H1 (cell line): Measurements from ENCODE around the gene AP3M1. TPM values are rescaled to one million over a fixed set of nuclear protein-coding genes. Genes with fewer than 3 reads are reported as not detected.

Source experiments
- CTCF ChIA-PET: fragments of 300-600 bp; sonication (Branson Sonifier 250); formaldehyde crosslinking; loops from one replicate; lab custom pipeline; 2021; ENCODE audit not compliant: partially characterized antibody; lab: Charles Lee
- POLR2A ChIA-PET: fragments of 300-600 bp; sonication (Branson Sonifier 250); formaldehyde crosslinking; loops from one replicate; lab custom pipeline; 2021; ENCODE audit warnings: inconsistent platforms; ENCODE audit not compliant: partially characterized antibody; lab: Charles Lee
- DNase-seq, 2 experiments: peaks; one replicate each; pipeline versions ENCODE4 v3.0.0 to v3.0.0-alpha.2; 2010 to 2022; ENCODE audit warnings: low spot score in 2 of 2, low read depth in 1 of 2, mixed read lengths in 1 of 2
- FAIRE-seq: peaks from 2 replicates; lab custom pipeline; 2011; peaks lifted over from hg19 to GRCh38; lab: Jason Lieb, UNC
- H2AFZ ChIP-seq: 2 replicates; pipeline ENCODE4 v1.8.1; 2012; ENCODE audit warnings: low read length, inconsistent platforms
- H2AK5ac ChIP-seq: 2 replicates; pipeline ENCODE4 v1.6.1; 2013; ENCODE audit warnings: low read depth, low read length
- H2BK120ac ChIP-seq: replicated peaks from 2 replicates; pipeline ENCODE3; 2013; ENCODE audit warnings: low read depth, low read length, inconsistent platforms
- H2BK12ac ChIP-seq: 2 replicates; pipeline ENCODE4 v1.6.1; 2013; ENCODE audit warnings: low read depth, low read length
- H2BK15ac ChIP-seq: 2 replicates; pipeline ENCODE4 v1.6.1; 2013; ENCODE audit warnings: low read length
- H2BK20ac ChIP-seq: 2 replicates; pipeline ENCODE4 v1.6.1; 2013; ENCODE audit warnings: low read length
- H2BK5ac ChIP-seq: 2 replicates; pipeline ENCODE4 v1.6.1; 2013; ENCODE audit warnings: low read depth, low read length
- H3K14ac ChIP-seq: 2 replicates; pipeline ENCODE4 v1.6.1; 2013; ENCODE audit warnings: inconsistent platforms; ENCODE audit not compliant: insufficient read length
- H3K18ac ChIP-seq: 2 replicates; pipeline ENCODE4 v1.6.1; 2013; ENCODE audit warnings: low read length; ENCODE audit errors: extremely low read depth
- H3K23ac ChIP-seq: 2 replicates; pipeline ENCODE4 v1.6.1; 2013; ENCODE audit warnings: inconsistent platforms; ENCODE audit not compliant: insufficient read length
- H3K23me2 ChIP-seq: 2 replicates; pipeline ENCODE4 v1.6.1; 2013; ENCODE audit warnings: low read depth, low read length
- H3K27ac ChIP-seq: 2 replicates; pipeline ENCODE4 v1.6.1; 2011; ENCODE audit warnings: low read depth, low read length, inconsistent platforms
- H3K27me3 ChIP-seq, 4 experiments: replicated peaks in 1 of 4; 1 replicate in 1 of 4; 2 replicates in 3 of 4; pipeline versions ENCODE4 v1.6.1 to v1.8.1; 2011 to 2013; ENCODE audit warnings: low read length in 3 of 4, mild to moderate bottlenecking in 3 of 4, inconsistent platforms in 2 of 4, mixed read lengths in 2 of 4, moderate library complexity in 1 of 4; ENCODE audit not compliant: control insufficient read depth in 3 of 4, insufficient read depth in 3 of 4; ENCODE audit errors: extremely low read depth in 1 of 4
- H3K36me3 ChIP-seq, 4 experiments: 2 replicates each; pipeline versions ENCODE4 v1.6.1 to v1.8.1; 2011 to 2013; ENCODE audit warnings: mild to moderate bottlenecking in 4 of 4, low read length in 3 of 4, moderate library complexity in 2 of 4, control low read depth in 1 of 4, inconsistent platforms in 1 of 4; ENCODE audit not compliant: insufficient read depth in 4 of 4, control insufficient read depth in 2 of 4
- H3K4ac ChIP-seq: replicated peaks from 2 replicates; pipeline ENCODE3; 2013; ENCODE audit warnings: low read length, low read depth, mixed read lengths, inconsistent platforms; ENCODE audit not compliant: insufficient read length
- H3K4me1 ChIP-seq, 4 experiments: replicated peaks in 1 of 4; 1 replicate in 1 of 4; 2 replicates in 3 of 4; pipeline versions ENCODE4 v1.6.1 to v1.8.1; 2011 to 2013; ENCODE audit warnings: low read length in 3 of 4, inconsistent platforms in 2 of 4, mixed read lengths in 1 of 4; ENCODE audit not compliant: insufficient read depth in 4 of 4, control insufficient read depth in 3 of 4
- H3K4me2 ChIP-seq, 2 experiments: 2 replicates each; pipeline versions ENCODE4 v1.6.1 to v1.8.1; 2011 to 2013; ENCODE audit warnings: low read depth in 2 of 2, low read length in 2 of 2, control low read depth in 1 of 2, inconsistent platforms in 1 of 2, mild to moderate bottlenecking in 1 of 2; ENCODE audit not compliant: insufficient read depth in 1 of 2
- H3K4me3 ChIP-seq, 4 experiments: fragments of 200-600, 300-600 bp in 1 of 4; sonication (generic), shearing (Covaris generic), sonication (Bioruptor Twin) in 1 of 4; 2 replicates each; pipeline versions ENCODE4 v1.5.1 to v1.8.1; 2011 to 2016; ENCODE audit warnings: low read length in 4 of 4, low read depth in 3 of 4, control low read depth in 2 of 4, inconsistent platforms in 2 of 4, mild to moderate bottlenecking in 2 of 4, mixed read lengths in 1 of 4, moderate library complexity in 1 of 4; ENCODE audit not compliant: insufficient read depth in 2 of 4; ENCODE audit errors: extremely low read depth in 1 of 4
- H3K56ac ChIP-seq: replicated peaks from 2 replicates; pipeline ENCODE3; 2013; ENCODE audit warnings: low read depth, mild to moderate bottlenecking, mixed read lengths, low read length, inconsistent platforms; ENCODE audit not compliant: insufficient read length
- H3K79me1 ChIP-seq: 2 replicates; pipeline ENCODE4 v1.6.1; 2013; ENCODE audit warnings: low read depth, low read length, control low read depth
- H3K79me2 ChIP-seq, 2 experiments: 2 replicates each; pipeline versions ENCODE4 v1.6.1 to v1.8.1; 2012 to 2013; ENCODE audit warnings: low read length in 2 of 2, mild to moderate bottlenecking in 2 of 2, inconsistent platforms in 1 of 2; ENCODE audit not compliant: insufficient read depth in 2 of 2, control insufficient read depth in 1 of 2
- H3K9ac ChIP-seq, 4 experiments: replicated peaks in 1 of 4; 1 replicate in 1 of 4; 2 replicates in 3 of 4; pipeline versions ENCODE4 v1.6.1 to v1.8.1; 2011 to 2013; ENCODE audit warnings: low read depth in 3 of 4, low read length in 3 of 4, control low read depth in 2 of 4, mild to moderate bottlenecking in 2 of 4, moderate library complexity in 2 of 4, inconsistent platforms in 1 of 4; ENCODE audit errors: extremely low read depth in 1 of 4
- H3K9me3 ChIP-seq, 2 experiments: 2 replicates each; pipeline versions ENCODE4 v1.6.1 to v1.8.1; 2012 to 2013; ENCODE audit warnings: mild to moderate bottlenecking in 2 of 2, moderate library complexity in 2 of 2, control low read depth in 1 of 2, inconsistent platforms in 1 of 2, low read depth in 1 of 2, low read length in 1 of 2, mixed read lengths in 1 of 2; ENCODE audit not compliant: insufficient read depth in 2 of 2
- H4K20me1 ChIP-seq, 2 experiments: replicated peaks in 1 of 2; 2 replicates each; pipeline versions ENCODE3 to v1.8.1; 2011 to 2013; ENCODE audit warnings: inconsistent platforms in 2 of 2, low read length in 2 of 2, mild to moderate bottlenecking in 1 of 2; ENCODE audit not compliant: insufficient read depth in 2 of 2, control insufficient read depth in 1 of 2
- H4K5ac ChIP-seq: 2 replicates; pipeline ENCODE4 v1.6.1; 2013; ENCODE audit warnings: low read length, low read depth, mixed read lengths, inconsistent platforms; ENCODE audit not compliant: insufficient read length
- H4K8ac ChIP-seq: 2 replicates; pipeline ENCODE4 v1.8.0; 2013; ENCODE audit warnings: mild to moderate bottlenecking, moderate library complexity, low read length, inconsistent platforms; ENCODE audit not compliant: insufficient read depth; ENCODE audit errors: extremely low read depth
- H4K91ac ChIP-seq: replicated peaks from 2 replicates; pipeline ENCODE3; 2013; ENCODE audit warnings: low read length, mixed read lengths, inconsistent platforms; ENCODE audit not compliant: insufficient read length
- ASH2L ChIP-seq: fragments of 200-600, 300-600 bp; sonication (generic); IDR thresholded peaks from one replicate; pipeline ENCODE4 v1.7.1; 2017; ENCODE audit warnings: low read length
- BCL11A ChIP-seq, 2 experiments: IDR thresholded peaks; one replicate each; pipeline ENCODE4 v1.6.1; 2011; ENCODE audit warnings: low read depth in 2 of 2, low read length in 2 of 2, mild to moderate bottlenecking in 2 of 2
- GABPA ChIP-seq: IDR thresholded peaks from 2 replicates; pipeline ENCODE4 v1.6.1; 2011; ENCODE audit warnings: mild to moderate bottlenecking, low read length, moderate library complexity, borderline replicate concordance; ENCODE audit not compliant: insufficient read depth
- KDM1A ChIP-seq: fragments of 200-600, 300-600 bp; sonication (generic); IDR thresholded peaks from 2 replicates; pipeline ENCODE4 v1.7.1; 2016; ENCODE audit warnings: mild to moderate bottlenecking, low read length, borderline replicate concordance
- RBBP5 ChIP-seq: IDR thresholded peaks from 2 replicates; pipeline ENCODE4 v1.7.1; 2012; ENCODE audit warnings: low read depth, mild to moderate bottlenecking, inconsistent platforms, low read length, moderate library complexity, borderline replicate concordance
- RFX5 ChIP-seq: IDR thresholded peaks from 2 replicates; pipeline ENCODE4 v1.6.1; 2011; ENCODE audit warnings: low read depth, low read length, improper control_type of control experiment, borderline replicate concordance
- YY1 ChIP-seq: IDR thresholded peaks from 2 replicates; pipeline ENCODE4 v1.6.1; 2011; ENCODE audit warnings: low read depth, mild to moderate bottlenecking, low read length
- WGBS, 2 experiments: shearing (Covaris generic) in 1 of 2; methylation state at CpG; one replicate each; pipeline versions ENCODE4 v1.1.6 to v1.1.7; 2013 to 2015; ENCODE audit warnings: low lambda C conversion rate in 2 of 2, mixed read lengths in 2 of 2, inconsistent platforms in 1 of 2, low coverage in 1 of 2, missing lambda C conversion rate in 1 of 2; ENCODE audit not compliant: insufficient replicate concordance in 2 of 2, insufficient coverage in 1 of 2, insufficient read length in 1 of 2; ENCODE audit errors: extremely low coverage in 1 of 2, missing lambda C conversion rate in 1 of 2; 5-methylcytosine and 5-hydroxymethylcytosine counted together
- polyA plus RNA-seq, 7 experiments: library from polyadenylated mRNA; depleted of rRNA in 3 of 7; stranded (reverse) in 5 of 7; unstranded in 2 of 7; fragments of >200 nt in 5 of 7; fragments of 200-250 nt in 2 of 7; gene quantifications; 1 replicate in 5 of 7; 2 replicates in 1 of 7; 4 replicates in 1 of 7; pipeline versions ENCODE4 v1.2.1 to v1.2.3, GENCODE V29; 2011 to 2013; ENCODE audit warnings: missing spikeins in 2 of 7, mixed read lengths in 2 of 7
- total RNA-seq: library from RNA; stranded (reverse); fragmentation: NEBNext Ultra II Directional; extraction: Animal tissue kit (Norgen Biotek cat#: 25700); gene quantifications from 2 replicates; pipeline ENCODE4 v1.2.1, GENCODE V29; 2021

The AP3M1 gene
- total and polyA plus RNA-seq, 2 of the 8 experiments (the other 6 are each of a cell fraction or from before 2014, with no cell fraction given): 23.9 to 38.9 TPM

DNA sequence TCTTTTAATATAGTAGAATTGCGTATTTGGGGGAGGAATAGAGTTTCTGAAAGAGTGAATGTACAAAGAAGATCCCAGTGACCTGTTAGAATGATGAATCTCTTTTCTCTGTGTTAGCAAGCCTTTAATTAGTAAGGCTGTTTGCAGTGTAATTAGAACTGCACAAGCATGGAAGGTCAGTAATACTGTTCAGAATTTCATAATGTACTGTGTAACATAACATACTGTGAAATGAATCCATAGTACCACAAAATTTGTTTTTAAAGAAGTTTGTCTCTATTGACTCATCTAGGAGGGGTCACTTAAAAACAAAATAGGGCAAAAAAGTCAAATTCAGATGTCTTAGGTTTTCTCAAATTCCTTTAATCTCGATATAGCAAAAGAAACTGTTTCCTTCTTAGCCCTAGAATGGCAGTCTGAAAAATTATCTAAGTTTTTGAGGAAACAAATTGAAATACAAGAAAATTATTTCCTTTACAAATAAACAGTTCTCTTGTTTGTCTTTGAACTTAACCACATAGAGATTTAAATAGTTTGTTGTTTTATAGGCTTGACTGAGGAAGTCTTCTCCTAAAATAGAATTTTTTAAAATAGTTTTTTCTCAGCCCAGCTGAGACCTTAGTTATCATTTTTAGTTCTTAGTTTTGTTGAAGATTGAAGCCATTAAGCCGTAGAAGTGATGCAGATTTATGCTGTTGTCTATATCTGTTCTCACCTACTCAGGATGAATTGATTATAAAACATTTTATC lies 12.9 kb upstream of the AP3M1 start:
- H2BK12ac ChIP-seq: no peak overlapping the region
- H4K5ac ChIP-seq: no peak overlapping the region
- H2BK120ac ChIP-seq: no peak overlapping the region
- H3K23ac ChIP-seq: no peak overlapping the region
- H3K9me3 ChIP-seq: no peaks in the 10 kb centered on the region
- POLR2A ChIA-PET: interaction anchor here (1.7 kb wide), 1 partner anchor 13 kb away, joined by 7 read pairs; no protein-coding TSS in a partner anchor
- no peak overlapping the region for H3K4ac ChIP-seq
- peaks cover 0 to 45% of the 10 kb centered on the region in 2 experiments; a peak in 3 of 4 replicates for H3K79me2 ChIP-seq
- no peak overlapping the region for H3K9ac ChIP-seq
- WGBS, 2 experiments: 78% methylated on average over 3 of the region's 3 CpGs; no CpG with 5 or more reads in 1 of the 2 experiments
- H3K56ac ChIP-seq: no peak overlapping the region
- no peaks in the 10 kb centered on the region; the same call in 1 of the 2 replicates for H3K79me1 ChIP-seq
- no peaks in the 10 kb centered on the region for H3K27me3 ChIP-seq
- no peak overlapping the region for H2AFZ ChIP-seq
- no peaks in the 10 kb centered on the region for H3K36me3 ChIP-seq
- no peak overlapping the region for H3K14ac ChIP-seq
- FAIRE-seq: no peak
- no peak overlapping the region for H3K27ac ChIP-seq
- H2BK5ac ChIP-seq: no peak overlapping the region
- H3K4me3 ChIP-seq: no peak overlapping the region
- H3K23me2 ChIP-seq: no peaks in the 10 kb centered on the region
- no peak overlapping the region for H2BK20ac ChIP-seq
- peaks cover 4 to 5% of the 10 kb centered on the region in 2 experiments for H4K20me1 ChIP-seq
- no peak for TF ChIP-seq GABPA
- TF ChIP-seq BCL11A (IDR thresholded peaks at IDR 0.05; ENCODE audit: low read depth in 2 of 2, low read length in 2 of 2): no peak
- no peak for TF ChIP-seq RBBP5
- TF ChIP-seq YY1: no peak
- no peak for TF ChIP-seq ASH2L
- no peak for TF ChIP-seq RFX5
- TF ChIP-seq KDM1A: no peak
- no peak overlapping the region for H2BK15ac ChIP-seq
- no peak overlapping the region for H4K91ac ChIP-seq
- H3K18ac ChIP-seq: no peak overlapping the region
- no peak overlapping the region for H4K8ac ChIP-seq
- no peak overlapping the region for H3K4me2 ChIP-seq
- CTCF ChIA-PET: interaction anchor here (1.4 kb wide), 1 partner anchor 10 kb away, joined by 7 read pairs; no protein-coding TSS in a partner anchor
- DNase-seq: no peak
- H3K4me1 ChIP-seq: no peaks in the 10 kb centered on the region; a peak in 1 of 7 replicates
- no peak overlapping the region for H2AK5ac ChIP-seq
